HepG2 (cell line): Measurements from ENCODE around the gene GRAMD1B.

Experiments used
- RFX1 ChIP-seq: fragments of 450-650 bp; IDR thresholded peaks from 2 replicates; pipeline ENCODE4 v1.6.1; 2017
- YY1 ChIP-seq: IDR thresholded peaks from 2 replicates; pipeline ENCODE4 v1.6.1; 2011; ENCODE audit warnings: low read length, low read depth, moderate library complexity, mild to moderate bottlenecking; ENCODE audit not compliant: insufficient read depth, insufficient replicate concordance
- ZNF10 ChIP-seq: sonication (generic); formaldehyde crosslinking; IDR thresholded peaks from 2 replicates; pipeline ENCODE4 v1.4.0; 2020; ENCODE audit warnings: mild to moderate bottlenecking, low read depth, missing genetic modification reagents, borderline replicate concordance
- ZNF670 ChIP-seq: sonication (generic); formaldehyde crosslinking; IDR thresholded peaks from 2 replicates; pipeline ENCODE4 v1.8.0; 2022; ENCODE audit warnings: mild to moderate bottlenecking, missing genetic modification reagents, borderline replicate concordance
- TF ChIP-seq, protein P1 (sequence below): sonication (generic); formaldehyde crosslinking; conservative IDR thresholded peaks from 2 replicates; pipeline ENCODE4 v1.8.1; 2023; ENCODE audit warnings: missing genetic modification reagents

GRCh38 chr11:123526027-123526805 lies 96.1 kb downstream of the GRAMD1B start:
- TF ChIP-seq ZNF670 (no peak), YY1 (no peak), ZNF10 (CRISPR knock-in tag) (no peak), RFX1 (no peak)
- TF ChIP-seq, protein P1, sequence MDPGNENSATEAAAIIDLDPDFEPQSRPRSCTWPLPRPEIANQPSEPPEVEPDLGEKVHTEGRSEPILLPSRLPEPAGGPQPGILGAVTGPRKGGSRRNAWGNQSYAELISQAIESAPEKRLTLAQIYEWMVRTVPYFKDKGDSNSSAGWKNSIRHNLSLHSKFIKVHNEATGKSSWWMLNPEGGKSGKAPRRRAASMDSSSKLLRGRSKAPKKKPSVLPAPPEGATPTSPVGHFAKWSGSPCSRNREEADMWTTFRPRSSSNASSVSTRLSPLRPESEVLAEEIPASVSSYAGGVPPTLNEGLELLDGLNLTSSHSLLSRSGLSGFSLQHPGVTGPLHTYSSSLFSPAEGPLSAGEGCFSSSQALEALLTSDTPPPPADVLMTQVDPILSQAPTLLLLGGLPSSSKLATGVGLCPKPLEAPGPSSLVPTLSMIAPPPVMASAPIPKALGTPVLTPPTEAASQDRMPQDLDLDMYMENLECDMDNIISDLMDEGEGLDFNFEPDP (CRISPR knock-in tag), result no peak
